ENCODE results near the gene EXD3. TPM values are rescaled to one million over a fixed set of nuclear protein-coding genes. Genes with fewer than 3 reads are reported as not detected.
"Not testable (repeated sequence)": the region's sequence is repeated elsewhere in the genome, so short reads cannot be mapped to it uniquely, and the experiment has no call there.

The EXD3 gene
- total RNA-seq, 2 experiments from 2014 or later: 10.3 to 13.2 TPM

- no peaks in the 10 kb centered on the region for H3K9me3 Mint-ChIP-seq
- H3K4me1 Mint-ChIP-seq: peaks cover 43% of the 10 kb centered on the region
- DNase-seq: no peak
- H3K27me3 Mint-ChIP-seq: no peaks in the 10 kb centered on the region
- peaks cover 11% of the 10 kb centered on the region for H3K36me3 Mint-ChIP-seq (ENCODE audit: low read depth)
- ChIA-PET POLR2A (no interaction called here), CTCF (interaction anchor here (0.7 to 1.6 kb wide), 3 partner anchors 13 to 33 kb away, joined by 3 to 6 read pairs (median 3); partner anchors contain the start of genes EXD3 and NOXA1)
- H3K27ac Mint-ChIP-seq: peak overlapping the region; percentile 66
- peak overlapping the region; percentile 32 for H3K4me3 Mint-ChIP-seq
Measured at GRCh38 chr9:137456061-137456863, 33.3 kb upstream of the EXD3 start.

- H3K36me3 Mint-ChIP-seq (ENCODE audit: low read depth): peaks cover 11% of the 10 kb centered on the region
- ChIA-PET POLR2A (no interaction called here), CTCF (interaction anchor here (1.6 kb wide), 1 partner anchor 33 kb away, joined by 6 read pairs; the partner anchor contains the start of genes EXD3 and NOXA1)
- DNase-seq: no peak
- H3K4me3 Mint-ChIP-seq: no peak overlapping the region
- H3K27me3 Mint-ChIP-seq: no peaks in the 10 kb centered on the region
- H3K4me1 Mint-ChIP-seq: peaks cover 41% of the 10 kb centered on the region
- H3K9me3 Mint-ChIP-seq: no peaks in the 10 kb centered on the region
- peak overlapping the region; percentile 60 for H3K27ac Mint-ChIP-seq
Measured at GRCh38 chr9:137455359-137455991, 32.5 kb upstream of the EXD3 start.

- Mint-ChIP-seq H3K4me1 (peaks cover 42% of the 10 kb centered on the region), H3K27ac (peak overlapping the region; percentile 85), H3K9me3 (no peaks in the 10 kb centered on the region), H3K36me3 (ENCODE audit: low read depth) (peaks cover 11% of the 10 kb centered on the region), H3K27me3 (no peaks in the 10 kb centered on the region), H3K4me3 (peak overlapping the region; percentile 58)
- DNase-seq: no peak
- POLR2A ChIA-PET: no interaction called here
- CTCF ChIA-PET: interaction anchor here (1.2 kb wide), 1 partner anchor 32 kb away, joined by 6 read pairs; the partner anchor contains the start of genes EXD3 and NOXA1
Measured at GRCh38 chr9:137454597-137455358, 31.8 kb upstream of the EXD3 start.

- POLR2A ChIA-PET: no interaction called here
- H3K4me3 Mint-ChIP-seq: peak overlapping the region; percentile 58
- H3K27me3 Mint-ChIP-seq: no peaks in the 10 kb centered on the region
- H3K27ac Mint-ChIP-seq: peak overlapping the region; percentile 85
- H3K4me1 Mint-ChIP-seq: peaks cover 43% of the 10 kb centered on the region
- H3K9me3 Mint-ChIP-seq: no peaks in the 10 kb centered on the region
- CTCF ChIA-PET: interaction anchor here (1.0 to 1.2 kb wide), 2 partner anchors 9 to 32 kb away, joined by 4 to 6 read pairs; partner anchors contain the start of genes EXD3 and NOXA1
- peaks cover 14% of the 10 kb centered on the region for H3K36me3 Mint-ChIP-seq (ENCODE audit: low read depth)
- DNase-seq: peak; percentile 63
Measured at GRCh38 chr9:137454145-137454596, 31.2 kb upstream of the EXD3 start.

GRCh38 chr9:137453643-137454081 is 30.7 kb upstream of the EXD3 start:
- peak; percentile 74 for DNase-seq
- Mint-ChIP-seq H3K27me3 (no peaks in the 10 kb centered on the region), H3K4me3 (peak overlapping the region; percentile 41), H3K27ac (peak overlapping the region; percentile 69), H3K4me1 (peaks cover 43% of the 10 kb centered on the region), H3K9me3 (no peaks in the 10 kb centered on the region), H3K36me3 (ENCODE audit: low read depth) (peaks cover 15% of the 10 kb centered on the region)
- CTCF ChIA-PET: interaction anchor here (1.0 to 1.3 kb wide), 3 partner anchors 8 to 31 kb away, joined by 4 to 6 read pairs (median 5); partner anchors contain the start of genes EXD3 and NOXA1
- POLR2A ChIA-PET: no interaction called here

GRCh38 chr9:137452761-137453642 is 30.0 kb upstream of the EXD3 start:
- no peak for DNase-seq
- POLR2A ChIA-PET: no interaction called here
- H3K4me1 Mint-ChIP-seq: peaks cover 43% of the 10 kb centered on the region
- no peaks in the 10 kb centered on the region for H3K27me3 Mint-ChIP-seq
- CTCF ChIA-PET: interaction anchor here (0.7 to 1.3 kb wide), 3 partner anchors 7 to 30 kb away, joined by 4 to 5 read pairs (median 5); partner anchors contain the start of genes EXD3 and NOXA1
- peaks cover 16% of the 10 kb centered on the region for H3K36me3 Mint-ChIP-seq (ENCODE audit: low read depth)
- H3K27ac Mint-ChIP-seq: peak overlapping the region; percentile 69
- H3K4me3 Mint-ChIP-seq: no peak overlapping the region
- H3K9me3 Mint-ChIP-seq: no peaks in the 10 kb centered on the region

DNA sequence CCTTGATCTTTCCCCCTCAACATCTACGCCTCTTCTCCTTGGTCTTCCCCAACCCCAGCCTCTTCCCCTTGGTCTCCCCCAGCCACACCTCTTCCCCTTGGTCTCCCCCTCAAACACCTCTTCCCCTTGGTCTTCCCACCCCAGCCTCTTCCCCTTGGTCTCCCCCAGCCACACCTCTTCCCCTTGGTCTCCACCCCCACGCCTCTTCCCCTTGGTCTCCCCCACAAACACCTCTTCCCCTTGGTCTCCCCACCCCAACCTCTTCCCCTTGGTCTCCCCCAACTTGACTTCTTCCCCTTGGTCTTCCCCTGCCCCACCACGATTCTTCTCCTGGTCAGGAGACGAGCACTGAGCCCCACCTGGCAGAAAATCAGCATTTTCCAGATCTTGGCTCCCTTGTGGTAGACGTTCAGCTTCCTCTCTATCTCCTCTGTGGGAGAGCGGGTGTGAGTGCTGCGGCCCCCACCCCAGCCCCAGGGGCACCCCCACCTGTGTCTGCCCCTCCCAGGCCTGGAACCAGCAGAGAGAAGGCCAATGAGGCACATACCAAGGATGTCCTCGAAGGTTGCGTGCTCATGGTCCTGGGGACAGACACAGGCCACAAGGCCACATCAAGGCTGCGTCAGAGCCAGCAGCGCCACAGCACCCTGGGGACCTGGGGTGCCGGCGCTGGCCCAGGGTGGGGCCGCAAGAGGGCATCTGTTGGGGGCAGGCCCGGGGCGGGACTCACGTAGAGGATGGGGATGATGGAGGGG is 29.2 kb upstream of the EXD3 start:
- peaks cover 43% of the 10 kb centered on the region for H3K4me1 Mint-ChIP-seq
- H3K36me3 Mint-ChIP-seq (ENCODE audit: low read depth): peaks cover 16% of the 10 kb centered on the region
- H3K27me3 Mint-ChIP-seq: no peaks in the 10 kb centered on the region
- no peak overlapping the region for H3K4me3 Mint-ChIP-seq
- no peak overlapping the region for H3K27ac Mint-ChIP-seq
- no peaks in the 10 kb centered on the region for H3K9me3 Mint-ChIP-seq
- ChIA-PET POLR2A (no interaction called here), CTCF (interaction anchor here (0.7 to 1.3 kb wide), 2 partner anchors 9 to 29 kb away, joined by 5 read pairs; partner anchors contain the start of genes EXD3 and NOXA1)
- no peak for DNase-seq

GRCh38 chr9:137451264-137452005 is 28.5 kb upstream of the EXD3 start:
- Mint-ChIP-seq H3K4me1 (peaks cover 39% of the 10 kb centered on the region), H3K36me3 (ENCODE audit: low read depth) (peaks cover 16% of the 10 kb centered on the region)
- H3K4me3 Mint-ChIP-seq, DNase-seq, CTCF ChIA-PET, H3K27me3 Mint-ChIP-seq, POLR2A ChIA-PET, H3K27ac Mint-ChIP-seq, H3K9me3 Mint-ChIP-seq: not testable (repeated sequence)

GRCh38 chr9:137450539-137451222 is 27.7 kb upstream of the EXD3 start:
- not testable (repeated sequence) for H3K9me3 Mint-ChIP-seq
- DNase-seq: peak; percentile 48

DNA sequence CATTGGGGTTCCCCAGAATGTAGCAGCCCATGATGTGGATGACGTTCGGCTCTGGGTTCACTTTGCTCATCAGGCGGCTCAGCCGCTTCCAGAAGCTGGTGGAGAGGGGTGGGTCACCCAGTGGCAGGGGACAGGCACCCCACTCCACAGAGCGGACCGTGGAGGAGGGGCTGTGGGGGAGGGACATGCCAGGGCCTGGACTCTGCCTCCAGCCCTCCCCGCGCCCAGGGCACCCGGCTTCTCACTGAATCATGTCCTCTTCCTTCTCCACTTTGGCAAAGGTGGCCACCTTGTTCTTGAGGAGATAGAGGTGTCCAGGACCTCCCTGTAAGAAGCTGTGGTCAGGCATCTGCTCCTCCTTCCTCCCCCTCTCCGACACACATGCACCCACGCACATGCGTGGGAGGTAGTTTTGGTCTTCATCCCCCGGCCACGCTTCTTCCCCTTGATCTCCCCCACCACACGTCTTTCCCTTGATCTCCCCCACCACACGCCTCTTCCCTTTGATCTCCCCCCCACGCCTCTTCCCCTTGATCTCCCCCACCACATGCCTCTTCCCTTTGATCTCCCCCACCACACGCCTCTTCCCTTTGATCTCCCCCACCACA is 27.1 kb upstream of the EXD3 start:
- POLR2A ChIA-PET: no interaction called here
- Mint-ChIP-seq H3K27me3 (no peaks in the 10 kb centered on the region), H3K4me3 (no peak overlapping the region), H3K27ac (peak overlapping the region; percentile 54), H3K9me3 (no peaks in the 10 kb centered on the region), H3K36me3 (ENCODE audit: low read depth) (peaks cover 14% of the 10 kb centered on the region), H3K4me1 (peaks cover 37% of the 10 kb centered on the region)
- DNase-seq: peak; percentile 54
- CTCF ChIA-PET: interaction anchor here (1.0 kb wide), 1 partner anchor 12 kb away, joined by 3 read pairs; no protein-coding TSS in a partner anchor

More at GRCh38 chr9:137450539-137451222, 27.7 kb upstream of the EXD3 start:
- peaks cover 14% of the 10 kb centered on the region for H3K36me3 Mint-ChIP-seq (ENCODE audit: low read depth)
- H3K4me3 Mint-ChIP-seq, H3K27me3 Mint-ChIP-seq, CTCF ChIA-PET, POLR2A ChIA-PET: not testable (repeated sequence)
- H3K27ac Mint-ChIP-seq: peak overlapping the region; percentile 54
- peaks cover 32% of the 10 kb centered on the region for H3K4me1 Mint-ChIP-seq

All from activated CD4-positive, alpha-beta T cell treated with anti-CD3 and anti-CD28 coated beads, Interleukin-2, amount 10 ng/mL, durations not matched to agents 7 days and 5 days (primary cell).